Cerebellar nuclear complex (tissue), 1 donor: ENCODE measurements around the gene RFWD3.
"Not testable (repeated sequence)": the region's sequence is repeated elsewhere in the genome, so short reads cannot be mapped to it uniquely, and the experiment has no call there.

Source experiments
- DNase-seq, 2 experiments: peaks; one replicate each; lab custom pipeline; 2025; lab: John Stamatoyannopoulos, UW

RFWD3 gene

DNA sequence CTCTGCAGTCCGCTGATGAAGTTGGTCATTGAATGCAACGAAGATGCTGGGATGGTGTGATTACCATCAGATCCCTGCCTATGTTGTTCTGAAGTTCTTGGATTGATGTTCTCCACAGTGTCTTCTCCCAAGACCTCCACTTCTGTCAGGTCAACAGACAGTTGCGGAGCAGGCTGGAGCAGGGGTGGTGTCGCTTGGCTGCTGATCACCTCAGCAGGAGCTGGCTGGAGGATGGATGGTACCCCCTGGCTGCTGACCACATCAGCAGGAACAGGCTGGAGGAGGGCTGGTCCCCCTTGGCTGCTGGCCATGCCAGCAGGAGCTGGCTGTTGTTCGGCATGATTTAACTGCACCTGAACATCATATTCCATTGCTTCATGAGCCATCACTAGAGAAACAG is 5.6 kb downstream of the RFWD3 start:
- no peak for DNase-seq

DNA sequence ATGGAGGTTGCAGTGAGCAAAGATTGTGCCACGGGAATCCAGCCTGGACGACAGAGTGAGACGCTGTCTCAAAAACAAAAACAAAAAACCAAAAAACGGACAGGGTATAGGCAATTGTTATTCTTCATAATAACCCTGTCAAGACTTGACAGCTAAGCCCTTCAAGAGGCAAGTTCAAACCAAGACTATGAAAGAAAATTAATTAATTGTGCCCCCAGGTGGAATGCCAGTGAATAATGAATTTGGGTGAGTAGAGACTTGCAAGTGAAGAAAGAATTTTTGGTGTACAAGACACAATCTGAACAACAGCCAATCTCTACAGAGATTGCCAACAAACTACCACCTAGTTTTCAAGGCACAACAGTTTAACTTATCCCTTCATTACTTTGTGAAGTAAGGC is 6.3 kb downstream of the RFWD3 start:
- no peak for DNase-seq

DNA sequence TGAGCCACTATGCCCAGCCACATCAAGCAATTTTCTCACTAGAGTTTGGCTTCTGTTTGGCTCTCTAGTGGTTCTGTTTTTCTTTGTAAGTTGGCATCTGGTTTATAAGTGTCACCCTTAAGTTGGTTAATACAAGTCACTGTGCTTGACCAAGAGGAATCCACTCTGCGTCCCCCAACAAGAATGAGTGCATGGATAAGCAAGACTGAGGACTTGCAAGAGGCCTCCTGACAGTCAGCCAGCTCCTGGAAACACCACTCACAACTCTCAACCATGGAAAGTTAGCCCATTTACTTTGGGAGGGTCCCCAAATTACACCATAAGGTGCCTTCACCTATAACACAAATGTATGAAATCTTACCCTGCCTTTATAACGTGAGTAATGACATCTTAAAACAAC is 7.6 kb downstream of the RFWD3 start:
- DNase-seq, result no peak

DNA sequence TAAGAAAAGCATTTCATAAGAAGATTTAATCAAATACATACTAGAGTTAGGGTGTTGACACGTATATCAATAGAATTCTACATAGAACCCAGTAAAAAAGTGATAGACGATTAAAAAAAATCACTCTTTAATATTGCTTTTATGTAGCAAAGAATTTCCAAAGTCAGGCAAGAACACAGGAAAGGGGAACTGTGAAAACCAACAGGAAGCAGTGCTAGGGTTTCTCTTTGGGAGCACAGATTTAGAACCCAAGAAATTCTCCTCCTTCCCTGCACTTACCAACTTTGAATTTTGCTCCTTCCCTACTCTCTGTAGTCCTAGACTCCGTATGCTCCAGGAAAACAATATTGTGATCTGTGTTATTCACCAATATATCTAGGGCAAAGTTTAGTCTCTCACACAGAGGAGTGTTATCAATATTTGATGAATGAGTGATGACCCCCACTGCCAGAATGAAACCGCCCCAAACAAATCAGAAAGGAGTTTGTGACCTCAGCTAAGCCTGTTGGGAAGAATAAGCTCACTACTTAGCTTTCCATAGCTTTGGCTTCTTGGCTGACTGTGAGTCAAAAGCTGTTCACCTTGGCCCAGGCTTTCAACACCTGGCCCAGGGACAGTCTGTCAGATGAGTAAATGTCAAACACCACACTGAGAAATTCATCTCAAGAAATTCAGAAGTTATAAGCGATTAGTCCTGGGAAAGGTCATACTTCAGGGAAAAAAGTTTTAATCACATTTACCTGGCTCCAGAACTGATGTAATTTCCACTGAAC is 8.6 kb downstream of the RFWD3 start:
- DNase-seq, result no peak

DNA sequence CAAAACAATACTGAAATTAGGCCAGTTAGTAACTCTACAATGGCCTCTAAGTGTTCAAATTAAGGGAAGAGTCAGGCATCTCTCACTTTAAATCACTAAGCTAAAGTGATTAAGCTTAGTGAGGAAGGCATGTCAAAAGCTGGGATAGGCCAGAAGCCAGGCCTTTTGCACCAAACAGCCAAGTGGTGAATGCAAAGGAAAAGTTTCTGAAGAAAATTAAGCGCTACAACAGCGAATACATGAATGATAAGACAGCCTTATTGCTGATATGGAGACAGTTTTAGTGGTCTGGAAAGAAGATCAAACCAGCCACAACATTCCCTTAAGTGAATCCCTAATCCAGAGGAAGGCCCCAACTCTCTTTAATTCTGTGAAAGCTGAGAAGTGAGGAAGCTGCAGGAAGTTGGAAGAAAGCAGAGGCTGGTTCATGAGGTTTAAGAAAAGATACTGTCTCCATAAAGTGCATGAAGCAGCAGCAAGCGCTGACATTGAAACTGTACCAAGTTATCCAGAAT is 12.1 kb downstream of the RFWD3 start:
- no peak for DNase-seq

DNA sequence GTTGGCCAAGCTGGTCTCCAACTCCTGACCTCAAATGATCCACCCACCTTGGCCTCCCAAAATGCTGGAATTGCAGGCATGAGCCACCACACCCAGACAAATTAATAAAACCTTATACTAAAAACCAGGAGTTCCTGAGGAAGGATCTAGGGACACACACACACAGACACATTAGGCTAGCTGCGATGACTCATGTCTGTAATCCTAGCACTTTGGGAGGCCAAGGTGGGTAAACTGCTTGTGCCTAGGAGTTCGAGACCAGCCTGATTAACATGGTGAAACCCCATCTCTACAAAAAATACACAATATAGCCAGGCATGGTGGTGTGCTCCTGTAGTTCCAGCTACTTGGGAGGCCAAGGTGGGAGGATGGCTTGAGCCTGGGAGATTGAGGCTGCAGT is 13.8 kb downstream of the RFWD3 start:
- not testable (repeated sequence) for DNase-seq

DNA sequence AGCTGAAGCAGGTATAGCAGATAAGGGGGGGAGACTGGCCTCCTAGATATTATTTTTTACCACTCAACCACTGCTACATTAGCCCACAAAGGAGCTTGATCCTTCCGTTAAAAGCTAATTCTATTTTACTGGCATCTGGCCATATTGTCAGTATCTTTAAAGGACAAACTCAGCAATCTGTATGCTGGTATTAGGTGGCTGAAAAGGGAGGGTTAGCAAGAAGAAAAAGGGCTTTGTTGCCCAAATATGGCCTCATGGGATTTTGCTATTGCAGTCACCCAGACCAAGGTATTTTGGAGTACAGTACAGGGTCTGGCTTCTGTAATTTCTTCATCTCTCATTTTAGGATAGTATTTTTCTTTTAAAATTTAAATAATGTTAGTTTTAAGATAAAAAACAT is 14.4 kb downstream of the RFWD3 start:
- DNase-seq, result no peak

DNA sequence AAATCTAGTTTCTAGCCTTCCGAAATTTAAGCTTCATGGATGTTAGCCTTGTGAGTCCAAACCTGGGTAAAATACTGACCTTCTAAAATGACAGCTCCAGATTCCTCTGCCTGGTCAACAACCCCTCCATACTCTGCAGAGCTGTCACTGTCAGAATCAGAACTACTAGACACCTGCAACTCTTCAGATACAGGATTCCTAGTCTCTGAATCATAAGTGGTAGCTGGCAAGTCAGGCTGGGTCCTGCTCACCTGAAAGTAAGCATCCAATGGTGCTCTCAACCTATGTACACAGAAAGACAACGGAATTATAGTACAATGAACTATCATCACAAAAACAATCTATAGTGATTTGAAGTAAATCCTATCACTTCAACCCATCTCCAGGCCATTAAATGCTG is 14.8 kb downstream of the RFWD3 start:
- DNase-seq, result no peak

DNA sequence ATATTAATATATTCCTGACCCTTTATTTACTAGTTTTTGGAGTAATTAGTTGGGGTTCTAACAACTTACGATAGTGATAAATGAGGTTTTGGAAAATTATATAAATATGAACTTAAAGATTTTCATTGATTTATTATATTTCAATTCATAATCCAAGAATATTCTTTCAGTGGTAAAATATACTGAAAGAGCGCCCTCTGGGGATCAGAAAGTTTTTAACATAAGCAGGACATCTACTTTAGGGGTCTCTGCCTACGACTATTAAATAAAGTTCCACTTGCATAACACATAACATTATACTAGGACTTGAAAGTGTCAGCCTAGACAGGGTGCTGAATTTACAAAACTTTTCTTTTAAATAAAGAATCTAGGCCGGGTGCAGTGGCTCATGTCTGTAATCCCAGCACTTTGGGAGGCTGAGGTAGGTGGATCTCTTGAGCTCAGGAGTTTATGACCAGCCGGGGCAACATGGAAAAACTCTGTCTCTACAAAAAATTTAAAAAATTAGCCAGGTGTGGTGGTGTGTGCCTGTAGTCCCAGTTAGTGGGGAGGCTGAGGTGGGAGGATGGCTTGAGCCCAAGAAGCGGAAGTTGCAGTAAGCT is 15.6 kb downstream of the RFWD3 start:
- DNase-seq, result no peak

DNA sequence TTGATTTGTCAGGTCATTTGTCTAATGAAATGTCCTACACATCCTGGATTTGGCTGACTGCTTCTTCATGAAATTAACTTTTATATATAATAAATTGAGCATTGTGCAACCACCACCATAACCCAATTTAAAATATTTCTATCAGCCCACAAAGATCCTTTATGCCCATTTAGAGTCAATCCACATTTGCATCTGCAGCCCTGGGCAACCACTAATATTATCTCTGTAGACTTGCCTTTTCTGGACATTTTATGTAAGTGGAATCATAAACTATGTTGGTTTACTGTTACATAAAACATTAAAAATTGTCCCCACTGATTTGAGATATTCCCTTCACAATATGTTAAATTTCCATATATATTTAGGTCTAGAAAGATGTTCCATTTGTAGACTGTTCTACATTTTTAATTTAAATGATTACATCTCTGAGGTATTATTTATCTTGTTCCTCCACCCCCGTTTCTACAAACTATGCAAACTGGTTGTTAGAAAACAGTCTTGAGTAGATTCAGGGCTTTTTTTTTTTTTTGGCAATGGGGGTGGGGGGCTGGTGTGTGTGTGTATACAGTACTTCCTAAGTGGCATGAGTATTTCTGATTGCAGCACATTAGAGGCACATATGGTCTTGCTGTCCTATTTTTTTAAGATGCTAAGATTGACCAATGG is 16.7 kb downstream of the RFWD3 start:
- no peak for DNase-seq

DNA sequence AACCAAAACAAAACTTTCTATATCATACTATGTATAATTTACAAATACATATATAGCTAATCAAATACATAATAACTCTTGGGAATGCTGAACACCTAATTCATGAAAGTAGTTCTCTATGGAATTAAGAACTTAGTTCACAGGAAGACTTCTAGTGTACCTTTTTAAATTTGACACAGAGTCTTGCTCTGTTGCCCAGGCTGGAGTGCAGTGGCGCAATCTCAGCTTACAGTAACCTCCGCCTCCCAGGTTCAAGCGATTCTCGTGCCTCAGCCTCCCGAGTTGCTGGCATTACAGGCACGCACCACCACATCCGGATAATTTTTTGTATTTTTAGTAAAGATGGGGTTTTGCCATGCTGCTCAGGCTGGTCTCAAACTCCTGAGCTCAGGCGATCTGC is 24.7 kb downstream of the RFWD3 start:
- no peak for DNase-seq

DNA sequence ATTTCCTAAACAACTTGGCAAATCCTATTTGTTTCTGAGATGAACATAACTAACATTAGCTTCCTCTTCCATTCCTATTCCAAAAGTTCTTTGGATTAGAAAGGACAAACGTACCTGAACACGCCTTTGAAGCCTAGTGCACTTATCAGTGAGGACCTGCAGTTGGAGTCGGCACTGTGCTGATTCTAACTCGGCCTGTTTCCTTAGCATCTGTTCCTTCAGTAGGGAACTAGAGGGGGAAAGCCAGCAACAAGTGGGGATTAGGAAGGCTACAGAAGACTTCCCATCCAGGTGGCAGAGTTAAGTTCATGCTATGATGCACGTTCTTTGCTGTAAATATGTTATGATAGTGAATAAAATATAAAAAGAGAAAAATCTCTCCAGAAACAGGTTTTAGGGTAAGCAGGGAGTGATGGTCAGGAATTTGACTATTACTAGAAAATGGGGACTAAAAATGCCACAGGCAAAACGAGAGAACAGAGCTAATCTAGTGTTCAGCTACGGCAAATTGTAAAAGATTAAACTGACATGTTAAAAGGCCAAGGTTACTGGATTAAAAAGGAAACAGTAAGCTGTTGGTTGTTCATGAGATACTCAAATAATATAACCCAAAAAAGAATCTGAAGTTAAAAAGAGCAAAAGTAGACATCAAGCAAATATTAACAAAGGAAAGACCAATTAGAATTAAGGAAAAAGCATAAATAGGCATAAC is 28.8 kb downstream of the RFWD3 start:
- no peak for DNase-seq

DNA sequence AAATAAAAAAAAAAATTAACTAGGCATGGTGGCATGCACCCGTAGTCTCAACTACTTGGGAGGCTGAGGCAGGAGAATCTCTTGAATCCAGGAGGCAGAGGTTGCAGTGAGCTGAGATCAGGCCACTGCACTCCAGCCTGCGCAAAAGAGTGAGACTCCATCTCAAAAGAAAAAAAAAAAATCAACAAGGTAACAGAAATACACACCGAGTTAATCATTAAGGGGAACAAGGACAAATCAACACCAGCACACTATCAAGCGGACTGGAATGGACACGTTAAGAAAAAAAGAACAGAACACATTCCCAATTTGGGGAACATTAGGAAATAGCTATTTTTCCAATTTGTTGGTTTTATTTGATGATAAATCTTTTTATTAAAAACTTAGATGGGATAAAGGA is 31.4 kb downstream of the RFWD3 start:
- no peak for DNase-seq

DNA sequence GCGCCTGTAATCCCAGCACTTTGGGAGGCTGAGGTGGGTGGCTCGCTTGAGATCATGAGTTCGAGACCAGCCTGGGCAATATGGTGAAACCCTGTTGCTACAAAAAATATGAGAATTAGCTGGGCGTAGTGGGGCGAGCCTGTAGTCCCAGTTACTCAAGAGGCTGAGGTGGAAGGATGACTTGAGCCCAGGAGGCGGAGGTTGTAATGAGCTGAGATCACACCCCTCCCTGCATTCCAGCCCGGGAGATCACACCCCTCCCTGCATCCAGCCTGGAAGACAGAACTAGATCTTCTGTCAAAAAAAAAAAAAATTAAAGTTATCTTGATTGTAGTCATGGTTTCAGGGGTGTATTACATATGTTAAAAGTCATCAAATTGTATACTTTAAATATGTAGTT is 33.0 kb downstream of the RFWD3 start:
- DNase-seq, result no peak

DNA sequence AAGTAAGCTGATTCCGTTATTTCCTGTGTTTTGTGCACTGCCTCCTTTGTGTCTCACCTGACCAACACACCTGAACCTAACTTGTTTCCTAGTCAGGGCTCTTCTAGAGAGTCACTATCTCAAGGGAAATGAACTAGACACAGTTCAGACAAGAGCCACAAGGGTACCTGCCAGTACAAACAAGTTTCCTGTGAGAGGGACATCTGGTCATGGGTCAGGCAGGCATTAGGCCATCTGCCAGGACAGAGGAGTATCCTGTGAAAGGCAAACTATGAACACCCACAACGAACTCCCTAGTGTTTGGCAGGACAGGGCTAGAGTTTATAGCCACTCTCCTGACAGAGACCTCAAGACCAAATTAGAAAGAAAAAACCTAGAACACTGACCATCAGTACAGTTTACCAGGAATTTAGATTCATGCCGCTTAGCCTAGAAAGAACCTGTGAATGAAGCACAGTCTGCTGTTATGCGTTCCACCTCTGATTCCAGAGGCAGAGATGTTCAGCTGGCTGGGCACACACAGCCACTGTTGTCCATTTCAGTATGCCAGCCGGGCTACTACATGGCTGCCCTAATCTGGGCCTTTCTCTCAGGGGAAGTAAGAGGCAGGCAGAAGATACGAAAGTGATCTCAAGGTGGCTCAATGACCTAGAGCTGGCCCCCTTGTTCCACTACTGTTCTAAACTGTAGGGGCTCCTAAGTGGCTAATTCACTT is 39.0 kb downstream of the RFWD3 start:
- no peak for DNase-seq

DNA sequence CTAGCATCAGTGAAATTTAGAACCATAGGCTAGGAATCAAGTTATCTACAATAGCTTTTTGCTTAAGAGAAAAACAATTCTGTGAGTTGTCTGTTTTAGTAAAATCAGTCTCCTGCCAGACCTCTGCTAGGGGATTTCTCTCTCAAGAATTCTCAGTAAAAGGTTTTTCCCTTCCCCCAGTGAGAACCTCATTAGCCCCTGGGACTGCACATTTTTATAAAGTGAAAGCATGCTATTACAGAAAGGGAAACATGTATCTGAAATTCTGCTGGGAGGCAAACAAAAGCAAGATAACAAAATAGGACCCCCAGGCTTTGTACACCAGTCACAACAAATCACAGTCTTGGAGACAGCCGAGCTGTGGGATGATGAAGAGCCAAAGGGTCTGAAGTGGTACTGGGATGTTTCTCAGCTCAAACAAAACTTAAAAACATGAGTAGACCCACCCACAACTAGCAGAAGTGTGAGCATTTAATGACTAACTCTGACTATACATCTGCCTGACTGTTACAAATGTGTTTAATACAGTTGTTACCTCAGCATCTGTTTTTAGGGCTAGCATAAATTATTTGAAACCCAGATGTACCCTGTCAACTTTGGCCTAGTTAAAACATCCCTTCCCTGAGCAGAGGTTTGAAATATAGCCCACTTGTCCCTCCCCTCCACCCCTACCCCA is 39.8 kb downstream of the RFWD3 start:
- no peak for DNase-seq

DNA sequence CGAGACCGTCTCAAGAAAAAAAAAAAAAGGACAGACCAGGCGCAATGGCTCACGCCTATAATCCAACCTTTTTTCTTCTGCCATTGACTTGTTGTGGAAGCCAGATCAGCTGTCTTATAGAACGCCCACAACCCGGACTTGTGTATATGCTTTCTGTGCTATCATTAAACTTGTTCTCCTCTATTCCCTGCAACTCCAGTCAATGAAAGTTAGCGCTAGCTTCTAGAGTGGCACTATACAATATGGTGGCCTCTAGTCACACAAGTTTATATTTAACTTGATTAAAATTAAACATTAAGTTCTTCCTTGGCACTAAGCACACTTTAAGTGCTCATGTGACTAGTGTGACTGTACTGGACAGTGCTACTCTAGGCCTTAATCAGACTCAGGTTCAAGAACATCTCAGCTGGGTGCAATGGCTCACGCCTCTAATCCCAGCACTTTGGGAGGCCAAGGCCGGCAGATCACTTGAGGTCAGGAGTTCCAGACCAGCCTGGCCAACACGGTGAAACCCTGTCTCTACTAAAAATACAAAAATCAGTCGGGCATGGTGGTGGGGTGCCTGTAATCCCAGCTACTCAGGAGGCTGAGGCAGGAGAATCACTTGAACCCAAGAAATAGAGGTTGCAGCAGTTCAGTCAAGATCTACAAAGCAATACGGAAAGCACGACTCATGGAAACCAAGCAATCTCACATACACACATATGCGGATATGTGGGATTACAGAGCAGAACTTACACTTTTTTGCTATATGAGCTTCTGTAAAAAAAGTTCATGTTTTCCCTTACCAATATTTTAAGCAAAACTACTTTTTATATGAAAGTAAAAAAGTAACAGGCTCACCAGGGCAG is 41.0 kb downstream of the RFWD3 start:
- no peak for DNase-seq

DNA sequence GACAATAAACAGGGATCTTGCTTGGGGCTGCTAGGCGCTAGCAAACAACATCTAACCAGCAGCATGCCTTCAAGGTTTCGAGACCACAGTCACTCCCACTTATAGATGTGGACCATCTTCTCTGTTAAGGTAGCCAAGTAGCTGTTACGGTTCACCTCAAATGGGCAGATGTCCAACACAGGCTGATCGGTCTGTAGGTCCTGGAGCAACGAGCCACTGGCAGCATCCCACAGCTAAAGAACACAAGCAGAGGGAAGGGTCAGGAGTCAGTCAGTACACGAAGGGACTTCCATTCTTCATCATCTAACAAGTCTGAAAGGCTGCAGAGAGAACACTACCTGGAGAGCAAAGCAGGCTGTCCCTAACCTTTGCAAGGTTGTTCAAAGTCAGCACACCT is 42.8 kb downstream of the RFWD3 start:
- DNase-seq, result no peak

DNA sequence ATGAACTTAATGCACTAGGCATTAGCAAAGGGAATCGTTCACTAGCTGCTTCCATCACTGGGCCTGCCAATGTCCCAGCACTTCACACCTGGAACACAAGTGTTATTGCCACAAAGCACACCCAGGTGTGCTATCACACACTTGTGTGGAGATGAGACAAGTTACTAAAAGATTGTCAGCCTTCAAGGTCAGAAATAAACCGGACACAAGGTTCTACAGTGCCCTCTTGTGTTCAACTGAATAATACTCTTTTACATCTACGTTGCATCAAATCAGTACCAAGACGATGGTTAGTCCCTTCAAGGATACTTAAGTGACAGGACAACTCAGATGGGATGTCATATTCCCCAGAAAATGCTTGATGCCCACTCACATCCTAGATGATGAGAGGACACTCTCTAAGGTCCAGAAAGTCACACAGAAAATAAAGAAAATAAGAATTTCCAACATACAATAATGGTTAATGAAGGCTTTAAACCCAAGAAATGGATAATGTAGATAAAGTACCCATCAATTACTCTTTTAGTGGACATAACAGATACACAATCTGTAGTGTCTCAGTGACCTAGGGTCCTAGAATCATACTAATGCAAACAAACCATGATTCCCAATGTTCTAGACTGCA is 43.4 kb downstream of the RFWD3 start:
- DNase-seq, result peak in 1 of 2 experiments; percentile 13

DNA sequence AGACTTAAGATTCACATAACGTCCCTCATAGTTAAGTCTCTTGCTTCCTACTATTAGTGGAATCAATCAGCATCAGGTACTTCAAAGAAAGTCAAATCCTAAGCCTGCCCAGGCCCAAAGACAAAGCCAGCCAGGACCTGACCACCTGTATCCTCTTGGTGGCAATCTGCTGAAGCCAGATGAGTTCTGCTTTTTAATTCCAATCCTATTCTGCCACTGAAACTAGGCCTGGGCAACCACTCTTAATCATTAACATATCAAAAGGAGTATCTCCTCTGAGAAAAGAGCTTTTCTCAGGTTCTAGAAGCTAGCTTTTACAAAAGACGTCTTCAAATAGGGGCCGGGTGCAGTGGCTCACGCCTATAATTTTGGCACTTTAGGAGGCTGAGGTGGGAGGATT is 44.7 kb downstream of the RFWD3 start:
- no peak for DNase-seq
